ENCODE data around the gene CCDC126. TPM values are rescaled to one million over a fixed set of nuclear protein-coding genes. Genes with fewer than 3 reads are reported as not detected.
"Not testable (repeated sequence)": the region's sequence is repeated elsewhere in the genome, so short reads cannot be mapped to it uniquely, and the experiment has no call there.

Gene CCDC126
- total RNA-seq, 1 donor from 2014 or later: 5.8 TPM

- no peak for ATAC-seq
Measured at GRCh38 chr7:23633417-23633816, 36.2 kb downstream of the CCDC126 start.

DNA sequence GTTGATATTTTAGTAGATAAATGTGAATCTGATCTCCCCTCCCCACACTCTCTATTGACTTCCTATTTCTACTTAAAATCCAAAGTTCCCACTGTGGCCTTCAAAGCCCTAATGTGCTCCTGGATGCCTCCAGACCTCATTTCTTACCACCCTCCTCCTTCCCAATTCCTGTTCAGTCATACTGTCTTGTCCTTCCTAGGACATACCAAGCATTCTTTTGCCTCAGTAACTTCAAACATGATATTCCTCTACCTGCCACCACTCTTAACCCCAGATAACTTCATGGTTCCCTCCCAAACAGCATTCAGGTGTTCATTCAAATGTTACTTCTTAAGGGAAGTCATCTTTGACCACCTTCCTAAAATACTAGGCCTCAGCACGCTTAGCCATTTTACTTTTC, 48.6 kb downstream of the CCDC126 start:
- no peak for ATAC-seq

GRCh38 chr7:23653942-23654341, 56.8 kb downstream of the CCDC126 start:
- no peak for ATAC-seq

- no peak for ATAC-seq
Measured at GRCh38 chr7:23654508-23654907, 57.3 kb downstream of the CCDC126 start.

DNA sequence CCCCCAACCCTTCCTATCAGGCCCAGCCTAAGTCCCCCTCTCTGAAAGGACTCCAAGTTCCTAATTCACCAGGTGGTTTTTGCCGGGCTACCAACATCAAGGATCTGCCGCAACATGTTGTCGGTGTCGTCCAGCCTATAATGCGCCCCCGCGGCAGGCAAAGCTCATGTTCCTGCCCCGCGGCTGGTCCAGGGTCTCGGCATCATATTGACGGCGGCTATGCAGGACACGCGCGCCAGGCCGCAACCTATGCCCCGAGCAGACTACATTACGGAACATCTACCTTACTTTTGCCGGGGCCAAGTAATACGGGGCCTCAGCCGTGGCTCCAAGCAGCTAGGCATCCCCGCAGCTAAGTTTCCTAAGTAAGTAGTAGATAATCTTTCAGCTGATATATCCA, 58.3 kb downstream of the CCDC126 start:
- ATAC-seq: no peak

GRCh38 chr7:23658831-23659427, 61.7 kb downstream of the CCDC126 start:
- no peak for ATAC-seq

DNA sequence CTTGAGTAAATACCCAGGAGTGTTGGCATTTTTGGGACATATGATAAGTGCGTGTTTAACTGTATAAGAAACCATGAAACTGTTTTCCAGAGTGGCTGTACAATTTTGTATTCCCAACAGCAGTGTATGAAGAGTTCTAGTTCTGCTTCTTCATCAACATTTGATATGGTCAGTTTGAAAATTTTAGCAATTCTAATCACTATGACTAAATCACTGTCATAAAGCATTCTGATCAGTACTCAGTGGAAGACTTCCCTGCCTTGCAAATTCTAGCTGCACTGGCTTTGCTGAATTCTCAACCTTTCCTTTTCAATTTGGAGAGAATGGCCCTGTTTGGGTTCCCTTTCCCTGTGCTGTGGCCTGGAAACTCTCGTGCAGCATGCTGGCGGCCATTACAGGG, 64.2 kb downstream of the CCDC126 start:
- no peak for ATAC-seq

GRCh38 chr7:23662124-23662983, 65.2 kb downstream of the CCDC126 start:
- no peak for ATAC-seq

- no peak for ATAC-seq
Measured at GRCh38 chr7:23662984-23663313, 65.8 kb downstream of the CCDC126 start.

DNA sequence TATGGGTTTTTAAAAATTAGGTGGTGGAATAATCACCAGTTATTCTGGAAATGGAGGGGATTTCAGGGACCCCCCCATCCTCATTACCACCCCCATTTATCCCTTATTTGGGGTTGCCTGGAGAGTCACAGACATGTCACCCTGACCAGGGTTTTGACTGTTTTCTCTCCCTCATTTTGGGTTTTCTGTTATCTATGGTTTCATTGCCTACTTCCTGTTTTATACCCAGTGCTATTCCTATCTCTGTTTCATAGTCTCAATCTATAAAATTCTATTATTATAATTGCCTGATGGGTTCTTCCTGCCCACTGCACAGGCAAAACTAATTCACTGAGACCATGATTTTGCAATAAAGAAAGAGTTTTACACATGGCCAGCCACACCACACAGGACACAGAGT, 66.9 kb downstream of the CCDC126 start:
- no peak for ATAC-seq

DNA sequence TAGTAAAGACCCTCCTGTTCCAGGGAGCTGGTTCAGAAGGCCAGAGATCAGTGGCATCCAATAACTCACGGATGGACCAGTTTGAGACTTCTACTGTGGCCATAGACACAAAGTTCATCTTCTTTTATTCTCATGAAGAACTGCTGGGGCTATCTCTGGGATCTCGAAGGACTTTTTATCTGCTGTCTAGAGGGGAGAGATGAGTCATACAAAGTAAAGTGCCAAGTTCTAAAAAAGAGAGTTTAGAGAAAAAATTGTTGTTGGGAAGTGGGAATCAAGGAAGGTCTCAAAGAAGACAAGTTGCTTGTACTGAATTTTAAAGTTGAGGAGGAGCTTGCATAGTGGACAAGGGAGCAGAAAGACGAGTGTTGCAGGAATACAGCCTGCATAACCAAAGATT, 74.9 kb downstream of the CCDC126 start:
- no peak for ATAC-seq

DNA sequence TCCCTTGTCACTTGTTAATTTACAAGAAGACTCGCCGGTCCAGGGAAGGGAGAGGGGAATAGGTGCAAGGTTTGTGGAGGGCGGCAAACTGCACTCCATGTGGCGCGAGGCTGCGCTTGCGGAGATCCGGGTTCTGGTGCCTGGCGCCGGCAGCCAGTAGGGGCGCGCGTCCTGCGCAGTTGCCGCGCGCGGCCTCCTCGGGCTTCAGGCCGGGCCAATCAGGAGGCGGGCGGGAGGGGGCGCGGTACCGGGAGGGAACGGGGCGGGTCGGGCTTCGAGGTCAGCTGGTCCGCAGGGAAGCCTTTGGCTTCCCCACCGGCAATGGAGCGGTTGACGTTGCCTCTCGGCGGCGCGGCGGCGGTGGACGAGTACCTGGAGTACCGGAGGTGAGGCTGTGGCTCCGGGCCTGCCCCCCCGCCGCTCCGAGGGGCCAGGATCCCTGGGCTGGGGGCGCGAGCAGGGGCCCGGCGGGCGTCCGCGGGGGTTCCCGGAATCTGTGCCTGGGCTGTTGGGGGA, 82.8 kb downstream of the CCDC126 start, which contains the start of gene FAM221A:
TSS of gene FAM221A (plus strand) at position 302 of the 516 bp plus-strand sequence. CDS start at position 322, 20 bp downstream.
- peak; percentile 99 for ATAC-seq

- peak; percentile 80 for ATAC-seq
Measured at GRCh38 chr7:23680414-23681405, 83.5 kb downstream of the CCDC126 start.

DNA sequence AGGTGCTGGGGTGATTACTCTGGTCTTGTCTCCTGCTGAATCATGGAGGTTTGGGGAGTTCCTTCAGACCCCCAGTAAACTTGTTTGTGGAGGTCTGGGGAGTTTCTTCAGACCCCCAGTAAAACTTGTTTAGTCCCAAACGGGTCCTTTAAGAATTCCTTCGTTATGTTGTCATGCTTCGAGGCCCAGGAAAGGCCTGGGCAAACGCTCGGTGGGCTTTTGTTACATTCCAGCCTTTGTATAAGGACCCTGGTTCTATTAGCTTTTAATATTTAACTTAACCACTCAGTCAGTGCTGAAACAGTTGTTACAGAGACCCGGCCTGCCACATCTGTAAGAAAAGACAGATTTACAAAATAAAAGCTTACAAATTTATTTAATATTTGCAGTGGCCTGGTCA, 86.9 kb downstream of the CCDC126 start:
- not testable (repeated sequence) for ATAC-seq

DNA sequence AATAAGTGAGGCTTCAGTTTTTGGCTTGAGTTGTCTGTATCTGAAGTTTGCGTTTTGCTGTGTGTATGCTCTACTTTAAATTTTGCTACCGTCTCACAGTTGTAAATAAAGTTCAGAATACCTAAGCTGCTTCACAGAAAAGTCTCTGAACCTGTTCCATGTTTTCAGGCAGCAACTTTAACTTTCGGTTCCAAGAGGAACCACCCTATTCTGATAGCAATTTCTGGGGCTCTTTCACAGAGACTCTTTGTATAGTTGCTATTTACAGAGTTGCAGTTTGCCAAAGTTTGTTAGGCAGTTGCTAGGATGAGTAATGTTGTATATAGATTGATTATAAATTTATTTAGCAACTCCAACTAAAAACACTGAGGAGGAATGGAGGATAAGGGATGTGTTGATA, 88.5 kb downstream of the CCDC126 start:
- no peak for ATAC-seq

- peak; percentile 82 for ATAC-seq
Measured at GRCh38 chr7:23687011-23687410, 89.8 kb downstream of the CCDC126 start.

- no peak for ATAC-seq
Measured at GRCh38 chr7:23689165-23689564, 92.0 kb downstream of the CCDC126 start.

DNA sequence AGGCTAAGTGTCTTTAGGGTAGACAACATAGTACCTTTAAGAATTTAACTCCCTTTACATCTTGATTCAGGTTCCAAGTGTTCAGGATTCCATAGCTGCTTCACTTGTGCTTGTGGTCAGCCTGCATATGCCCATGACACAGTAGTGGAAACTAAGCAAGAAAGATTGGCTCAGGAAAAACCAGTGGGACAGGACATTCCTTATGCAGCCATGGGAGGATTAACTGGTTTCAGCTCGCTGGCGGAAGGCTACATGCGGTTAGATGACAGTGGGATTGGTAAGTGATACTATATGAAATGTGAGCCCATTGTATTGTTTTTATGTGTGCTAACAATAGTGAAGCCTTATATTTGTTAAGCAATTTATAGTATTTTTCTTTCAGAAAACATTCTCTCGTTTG, 94.1 kb downstream of the CCDC126 start:
- peak; percentile 92 for ATAC-seq

- ATAC-seq: no peak
Measured at GRCh38 chr7:23693224-23693623, 96.0 kb downstream of the CCDC126 start.
